ENCODE results near the gene ARAP1. TPM values are rescaled to one million over a fixed set of nuclear protein-coding genes. Genes with fewer than 3 reads are reported as not detected.

ARAP1 gene
- total RNA-seq, 1 experiment from 2014 or later = 76.1 TPM

DNA sequence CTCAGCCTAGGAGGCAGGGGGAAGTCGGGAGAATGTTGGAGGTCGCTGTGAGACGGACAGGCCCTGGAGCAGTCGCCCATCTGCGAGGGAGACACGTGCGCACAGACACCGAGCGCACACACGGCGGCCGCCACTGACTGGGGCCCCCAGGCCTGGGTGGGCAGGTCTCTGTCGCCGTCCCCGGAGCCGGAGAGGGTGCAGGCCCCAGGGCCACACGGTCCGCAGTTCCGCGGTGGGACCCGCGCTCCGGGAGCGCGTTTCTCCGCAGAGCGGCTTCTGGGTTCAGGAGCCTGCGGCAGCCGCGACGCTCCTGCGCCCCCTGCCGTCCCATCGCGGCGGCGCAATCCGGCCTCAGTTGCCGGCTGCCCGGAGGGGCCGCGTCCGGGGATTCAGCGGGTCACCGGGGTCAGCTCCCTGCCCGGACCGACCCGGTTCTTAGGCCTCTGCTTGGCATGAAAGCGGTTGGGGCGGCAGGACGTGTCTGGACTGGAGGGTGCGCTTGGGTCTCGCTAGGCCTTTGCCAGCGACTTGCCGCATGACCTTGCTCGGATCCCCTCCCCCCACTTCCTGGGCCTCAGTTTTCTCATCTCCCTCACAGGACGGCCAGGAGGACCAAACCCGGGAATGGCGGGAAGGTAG is 109.2 kb downstream of the ARAP1 start:
- H3K9ac ChIP-seq (ENCODE audit: low read length) = peak overlapping the region; percentile 35; the same call in 1 of the 2 replicates
- H3K79me2 ChIP-seq (ENCODE audit: low read length) = no peaks in the 10 kb centered on the region
- H4K20me1 ChIP-seq (ENCODE audit: insufficient read depth, low read depth, low read length) = peaks cover 16% of the 10 kb centered on the region
- peaks cover 8% of the 10 kb centered on the region for H3K4me1 ChIP-seq (ENCODE audit: low read length)
- H2AFZ ChIP-seq (ENCODE audit: low read length) = no peak overlapping the region
- peak; percentile 83 for DNase-seq
- H3K9me2 ChIP-seq (replicated peaks; ENCODE audit: insufficient read depth, low read length) = no peaks in the 10 kb centered on the region
- H3K27me3 ChIP-seq (ENCODE audit: low read length) = no peaks in the 10 kb centered on the region
- peak overlapping the region; percentile 51 for H3K4me2 ChIP-seq (ENCODE audit: low read depth, low read length, poor library complexity, severe bottlenecking)
- no peak overlapping the region for H3K27ac ChIP-seq (ENCODE audit: low read length)
- H3K36me3 ChIP-seq (ENCODE audit: insufficient read depth, low read length) = no peaks in the 10 kb centered on the region
- no peaks in the 10 kb centered on the region for H3K9me3 ChIP-seq (ENCODE audit: low read length)
- peak overlapping the region; percentile 40; the same call in 1 of the 2 replicates for H3K4me3 ChIP-seq (ENCODE audit: low read length)

DNA sequence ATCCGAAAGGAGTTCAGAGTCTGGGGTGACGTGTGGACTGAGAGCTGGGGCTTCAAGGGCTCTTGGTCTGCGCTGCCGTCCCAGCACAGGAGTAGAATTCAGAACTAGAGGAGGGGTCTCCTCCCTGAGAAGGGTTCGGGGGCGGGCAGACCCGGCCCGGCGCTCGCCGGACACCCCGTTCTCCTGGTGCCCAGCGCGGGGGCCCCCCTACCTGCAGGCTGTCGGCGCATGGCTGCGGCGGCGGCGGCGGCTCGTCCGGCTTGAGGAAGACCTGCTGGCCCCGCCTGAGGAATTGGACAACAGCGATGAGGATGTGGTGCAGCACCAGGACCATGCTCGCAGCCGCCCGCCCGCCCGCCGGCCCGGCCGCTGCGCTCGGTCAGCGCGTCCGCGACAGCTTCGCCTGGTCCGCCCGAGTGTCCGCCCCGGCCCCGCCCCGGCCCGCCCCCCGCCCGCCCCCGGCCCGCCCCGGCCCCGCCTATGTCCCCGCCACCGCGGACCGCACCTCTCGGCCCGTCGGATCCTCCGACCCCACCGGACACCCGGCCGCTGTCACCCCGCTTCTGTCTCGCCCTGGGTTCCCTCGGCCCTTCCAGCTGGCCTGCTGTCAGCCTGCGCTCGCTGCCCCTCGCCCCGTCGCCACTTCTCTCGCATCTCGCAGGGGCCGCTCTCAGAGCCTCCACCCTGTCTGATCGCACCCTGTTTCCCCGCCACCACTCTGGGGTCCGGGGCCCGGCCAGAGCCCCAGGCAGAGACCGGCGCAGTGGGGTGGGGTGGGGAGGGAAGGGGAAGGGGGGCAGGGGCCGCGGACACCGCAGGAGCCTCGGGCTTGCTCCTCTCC is 109.9 kb downstream of the ARAP1 start:
- Histone ChIP-seq H3K9me3 (ENCODE audit: low read length) (no peaks in the 10 kb centered on the region), H3K4me3 (ENCODE audit: low read length) (no peak overlapping the region), H3K9ac (ENCODE audit: low read length) (no peak overlapping the region), H3K4me1 (ENCODE audit: low read length) (peaks cover 12% of the 10 kb centered on the region), H3K4me2 (ENCODE audit: low read depth, low read length, poor library complexity, severe bottlenecking) (peak overlapping the region; percentile 51), H3K36me3 (ENCODE audit: insufficient read depth, low read length) (no peaks in the 10 kb centered on the region), H3K79me2 (ENCODE audit: low read length) (no peaks in the 10 kb centered on the region), H3K27me3 (ENCODE audit: low read length) (no peaks in the 10 kb centered on the region), H4K20me1 (ENCODE audit: insufficient read depth, low read depth, low read length) (peaks cover 21% of the 10 kb centered on the region), H3K9me2 (replicated peaks; ENCODE audit: insufficient read depth, low read length) (no peaks in the 10 kb centered on the region), H3K27ac (ENCODE audit: low read length) (no peak overlapping the region), H2AFZ (ENCODE audit: low read length) (no peak overlapping the region)
- no peak for DNase-seq

DNA sequence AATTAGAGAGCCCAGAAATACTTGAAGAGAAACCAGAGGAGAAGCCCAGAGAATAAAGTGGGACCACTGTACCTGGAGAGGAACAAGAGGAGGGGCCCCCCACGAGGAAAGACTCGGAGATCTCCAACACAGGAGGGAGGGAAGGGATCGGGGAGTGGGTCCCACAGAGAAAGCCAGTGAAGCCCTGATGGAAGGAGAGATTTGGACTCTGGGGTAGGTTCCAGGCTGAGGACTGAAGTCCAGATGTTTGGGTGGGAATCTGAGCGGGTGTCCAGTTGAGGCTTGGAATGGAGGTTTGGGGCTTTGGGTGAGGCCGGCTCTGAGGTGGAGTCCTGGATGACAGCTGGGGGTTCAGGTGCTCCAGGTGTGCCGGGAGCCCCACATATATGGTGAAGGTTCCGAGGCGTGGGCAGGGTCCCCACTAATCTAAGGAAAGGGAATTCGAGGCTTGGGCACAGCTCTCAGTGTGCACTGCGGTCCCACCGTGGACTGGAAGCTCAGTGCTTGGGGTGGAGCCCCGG is 110.6 kb downstream of the ARAP1 start:
- no peaks in the 10 kb centered on the region for H3K27me3 ChIP-seq (ENCODE audit: low read length)
- no peak overlapping the region for H3K9ac ChIP-seq (ENCODE audit: low read length)
- no peak for DNase-seq
- H2AFZ ChIP-seq (ENCODE audit: low read length) = no peak overlapping the region
- no peak overlapping the region for H3K4me2 ChIP-seq (ENCODE audit: low read depth, low read length, poor library complexity, severe bottlenecking)
- no peaks in the 10 kb centered on the region for H3K9me3 ChIP-seq (ENCODE audit: low read length)
- H4K20me1 ChIP-seq (ENCODE audit: insufficient read depth, low read depth, low read length) = peaks cover 21% of the 10 kb centered on the region
- H3K9me2 ChIP-seq (replicated peaks; ENCODE audit: insufficient read depth, low read length) = no peaks in the 10 kb centered on the region
- H3K27ac ChIP-seq (ENCODE audit: low read length) = no peak overlapping the region
- H3K4me1 ChIP-seq (ENCODE audit: low read length) = peaks cover 19% of the 10 kb centered on the region
- H3K79me2 ChIP-seq (ENCODE audit: low read length) = no peaks in the 10 kb centered on the region
- H3K4me3 ChIP-seq (ENCODE audit: low read length) = no peak overlapping the region
- H3K36me3 ChIP-seq (ENCODE audit: insufficient read depth, low read length) = no peaks in the 10 kb centered on the region

DNA sequence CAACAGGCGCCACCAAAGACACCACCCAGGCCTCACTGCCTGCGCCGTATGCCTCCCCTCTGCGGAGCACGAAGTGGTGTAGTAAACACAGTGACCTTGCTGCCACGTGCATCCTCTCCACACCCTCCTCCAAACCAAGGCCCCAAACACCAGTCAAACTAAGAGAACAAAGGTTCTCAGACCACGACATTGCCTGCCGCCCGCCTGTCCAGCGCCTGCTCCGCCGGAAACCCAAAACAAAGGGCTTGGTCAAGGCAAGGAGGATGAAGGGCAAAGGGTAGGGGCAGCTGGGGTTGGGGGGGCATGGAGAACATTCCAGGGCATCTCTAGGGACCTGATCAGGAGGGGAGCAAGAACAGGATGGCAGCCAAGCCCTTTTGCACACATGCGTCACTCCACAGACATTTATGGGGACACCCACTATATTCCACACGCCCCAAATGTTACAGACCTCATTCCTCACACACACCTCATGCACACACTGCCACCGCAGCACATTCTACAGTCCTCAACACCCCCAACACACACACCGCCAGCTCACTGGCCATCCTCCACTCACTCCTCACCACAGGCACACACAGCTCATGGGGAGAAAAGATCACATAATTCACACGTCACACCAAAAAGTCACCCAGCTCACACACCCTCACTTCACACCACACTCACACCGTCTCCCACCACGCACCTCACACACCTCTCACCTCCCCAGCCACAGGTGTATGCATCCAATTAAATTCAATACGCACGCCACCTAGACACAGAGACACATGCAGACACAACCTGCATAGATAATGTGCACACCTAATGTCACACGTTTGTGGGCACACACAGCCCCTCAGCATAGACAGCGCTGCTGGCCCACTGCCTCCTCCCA is 112.5 kb downstream of the ARAP1 start:
- H3K4me2 ChIP-seq (ENCODE audit: low read depth, low read length, poor library complexity, severe bottlenecking) = no peak overlapping the region
- no peaks in the 10 kb centered on the region for H3K27me3 ChIP-seq (ENCODE audit: low read length)
- no peak overlapping the region for H3K27ac ChIP-seq (ENCODE audit: low read length)

DNA sequence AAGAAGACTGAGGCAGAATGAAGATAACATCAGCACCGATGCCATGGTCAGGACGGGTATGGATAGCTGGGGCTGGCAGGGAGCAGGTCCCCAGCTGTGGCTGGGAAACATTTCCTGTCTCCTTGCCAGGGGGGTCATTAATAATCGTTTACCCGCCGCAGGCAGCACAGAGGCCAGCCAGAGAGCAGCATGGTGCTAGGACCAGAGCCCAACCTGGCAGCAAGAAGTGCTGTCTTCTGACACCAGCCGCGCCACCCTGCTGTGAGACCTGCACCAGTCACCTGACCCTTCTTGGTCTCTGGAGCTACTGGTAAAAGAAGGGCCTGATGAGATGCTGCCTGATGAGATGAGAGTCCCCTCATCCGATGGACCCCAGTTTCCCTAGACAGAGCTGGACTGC is 114.3 kb downstream of the ARAP1 start:
- peaks cover 28% of the 10 kb centered on the region; the same call in 1 of the 2 replicates for H4K20me1 ChIP-seq (ENCODE audit: insufficient read depth, low read depth, low read length)
- H3K27ac ChIP-seq (ENCODE audit: low read length) = no peak overlapping the region
- no peaks in the 10 kb centered on the region for H3K27me3 ChIP-seq (ENCODE audit: low read length)
- H3K9me2 ChIP-seq (replicated peaks; ENCODE audit: insufficient read depth, low read length) = no peaks in the 10 kb centered on the region
- no peaks in the 10 kb centered on the region for H3K9me3 ChIP-seq (ENCODE audit: low read length)
- no peaks in the 10 kb centered on the region for H3K36me3 ChIP-seq (ENCODE audit: insufficient read depth, low read length)
- H3K4me1 ChIP-seq (ENCODE audit: low read length) = peaks cover 24% of the 10 kb centered on the region
- DNase-seq = no peak
- no peak overlapping the region for H3K4me2 ChIP-seq (ENCODE audit: low read depth, low read length, poor library complexity, severe bottlenecking)
- no peaks in the 10 kb centered on the region for H3K79me2 ChIP-seq (ENCODE audit: low read length)
- H3K9ac ChIP-seq (ENCODE audit: low read length) = no peak overlapping the region; the same call in 1 of the 2 replicates
- H2AFZ ChIP-seq (ENCODE audit: low read length) = no peak overlapping the region
- no peak overlapping the region for H3K4me3 ChIP-seq (ENCODE audit: low read length)

More for the DNA sequence above, 112.5 kb downstream of the ARAP1 start:
- no peaks in the 10 kb centered on the region for H3K36me3 ChIP-seq (ENCODE audit: insufficient read depth, low read length)
- H3K4me3 ChIP-seq (ENCODE audit: low read length) = no peak overlapping the region
- no peak overlapping the region for H3K9ac ChIP-seq (ENCODE audit: low read length)
- no peak overlapping the region for H2AFZ ChIP-seq (ENCODE audit: low read length)
- no peak for DNase-seq
- peaks cover 18% of the 10 kb centered on the region; the same call in 1 of the 2 replicates for H4K20me1 ChIP-seq (ENCODE audit: insufficient read depth, low read depth, low read length)
- no peaks in the 10 kb centered on the region for H3K9me3 ChIP-seq (ENCODE audit: low read length)
- no peaks in the 10 kb centered on the region for H3K79me2 ChIP-seq (ENCODE audit: low read length)
- H3K9me2 ChIP-seq (replicated peaks; ENCODE audit: insufficient read depth, low read length) = no peaks in the 10 kb centered on the region
- peaks cover 28% of the 10 kb centered on the region for H3K4me1 ChIP-seq (ENCODE audit: low read length)

DNA sequence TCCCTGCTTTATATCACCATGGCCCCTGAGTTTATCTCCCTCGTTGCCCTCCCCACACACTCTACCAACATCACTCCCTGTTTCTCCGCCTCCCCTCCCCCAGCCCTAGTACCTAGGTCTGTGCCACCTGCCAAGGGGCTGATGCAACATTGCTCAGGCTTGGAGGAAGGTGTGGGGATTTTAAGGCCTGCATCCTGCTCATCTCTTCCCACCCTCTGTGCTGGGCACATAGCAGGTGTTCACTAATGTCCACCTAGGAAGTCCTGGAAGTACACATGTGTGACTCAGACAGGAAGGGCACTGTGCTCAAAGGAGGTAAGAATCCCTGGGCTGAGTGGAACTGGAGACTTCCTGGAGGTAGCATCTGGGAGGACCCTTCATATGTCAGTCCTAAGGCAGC is 115.0 kb downstream of the ARAP1 start:
- no peak overlapping the region for H3K4me2 ChIP-seq (ENCODE audit: low read depth, low read length, poor library complexity, severe bottlenecking)
- no peak for DNase-seq
- no peaks in the 10 kb centered on the region for H3K27me3 ChIP-seq (ENCODE audit: low read length)

DNA sequence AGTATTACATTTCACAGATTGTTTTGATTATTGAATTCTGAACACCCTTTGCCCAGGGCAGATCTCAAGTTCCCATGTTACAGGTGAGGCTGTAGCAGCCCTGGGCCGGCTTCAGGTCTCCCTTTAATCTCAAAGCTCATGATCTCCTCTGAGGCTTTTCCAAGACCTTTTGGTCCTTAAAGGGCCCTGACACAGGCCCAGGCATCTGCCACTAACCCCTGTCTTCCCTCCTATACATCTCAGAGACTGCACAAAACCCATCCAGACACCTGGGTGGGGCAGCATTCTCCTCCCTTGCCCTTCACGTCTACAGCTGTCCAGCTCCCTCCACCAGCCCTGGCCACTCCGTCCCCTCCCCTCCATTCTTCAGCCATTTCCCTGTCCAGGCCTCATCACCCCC is 115.8 kb downstream of the ARAP1 start:
- H3K4me3 ChIP-seq (ENCODE audit: low read length) = no peak overlapping the region
- H3K27me3 ChIP-seq (ENCODE audit: low read length) = no peaks in the 10 kb centered on the region
- H3K4me2 ChIP-seq (ENCODE audit: low read depth, low read length, poor library complexity, severe bottlenecking) = peak overlapping the region; percentile 17
- no peak for DNase-seq
- H3K79me2 ChIP-seq (ENCODE audit: low read length) = no peaks in the 10 kb centered on the region
- no peak overlapping the region for H3K27ac ChIP-seq (ENCODE audit: low read length)
- H3K9ac ChIP-seq (ENCODE audit: low read length) = no peak overlapping the region
- H3K9me2 ChIP-seq (replicated peaks; ENCODE audit: insufficient read depth, low read length) = no peaks in the 10 kb centered on the region
- peaks cover 27% of the 10 kb centered on the region; the same call in 1 of the 2 replicates for H4K20me1 ChIP-seq (ENCODE audit: insufficient read depth, low read depth, low read length)
- H3K9me3 ChIP-seq (ENCODE audit: low read length) = no peaks in the 10 kb centered on the region
- H2AFZ ChIP-seq (ENCODE audit: low read length) = no peak overlapping the region
- H3K36me3 ChIP-seq (ENCODE audit: insufficient read depth, low read length) = no peaks in the 10 kb centered on the region
- peaks cover 20% of the 10 kb centered on the region for H3K4me1 ChIP-seq (ENCODE audit: low read length)

More for the DNA sequence above, 115.0 kb downstream of the ARAP1 start:
- Histone ChIP-seq H2AFZ (ENCODE audit: low read length) (no peak overlapping the region), H3K9ac (ENCODE audit: low read length) (peak overlapping the region; percentile 25; the same call in 1 of the 2 replicates), H3K79me2 (ENCODE audit: low read length) (no peaks in the 10 kb centered on the region), H3K9me3 (ENCODE audit: low read length) (no peaks in the 10 kb centered on the region), H3K4me1 (ENCODE audit: low read length) (peaks cover 20% of the 10 kb centered on the region), H3K27ac (ENCODE audit: low read length) (no peak overlapping the region), H4K20me1 (ENCODE audit: insufficient read depth, low read depth, low read length) (peaks cover 28% of the 10 kb centered on the region; the same call in 1 of the 2 replicates), H3K9me2 (replicated peaks; ENCODE audit: insufficient read depth, low read length) (no peaks in the 10 kb centered on the region), H3K4me3 (ENCODE audit: low read length) (no peak overlapping the region), H3K36me3 (ENCODE audit: insufficient read depth, low read length) (no peaks in the 10 kb centered on the region)
